AG04450 (cell line): ENCODE results near the gene TTLL13. TPM values are rescaled to one million over a fixed set of nuclear protein-coding genes. Genes with fewer than 3 reads are reported as not detected.

Experiments
- CTCF ChIA-PET: fragments of 300-600, 350-600 bp; formaldehyde crosslinking; extraction: SDS; loops from one replicate; lab custom pipeline; 2022; ENCODE audit warnings: antibody characterized with exemption, inconsistent platforms; lab: Charles Lee
- POLR2A ChIA-PET: fragments of 350-600 bp; formaldehyde crosslinking; extraction: SDS; loops from one replicate; lab custom pipeline; 2021; ENCODE audit warnings: antibody characterized with exemption, inconsistent platforms; lab: Yijun Ruan, JAX
- DNase-seq: peaks from one replicate; pipeline ENCODE4 v3.0.0-alpha.2; 2011; ENCODE audit warnings: low read depth, low spot score
- H3K27ac ChIP-seq: one replicate; pipeline ENCODE4 v1.5.1; 2012; ENCODE audit warnings: low read depth, low read length, control low read depth
- H3K27me3 ChIP-seq: one replicate; pipeline ENCODE4 v1.6.0; 2012; ENCODE audit warnings: low read length; ENCODE audit not compliant: control insufficient read depth, insufficient read depth
- H3K4me3 ChIP-seq: 2 replicates; pipeline ENCODE4 v1.5.1; 2011; ENCODE audit warnings: mild to moderate bottlenecking, low read depth, low read length, control low read depth
- H3K9me3 ChIP-seq: 2 replicates; pipeline ENCODE4 v1.5.1; 2012; ENCODE audit warnings: low read length; ENCODE audit not compliant: control insufficient read depth, insufficient read depth
- polyA plus RNA-seq: library from polyadenylated mRNA; depleted of rRNA; stranded (reverse); fragments of >200 nt; gene quantifications from 2 replicates; pipeline ENCODE4 v1.2.3, GENCODE V29; 2011
- TF ChIP-seq, protein P1 (sequence below): IDR thresholded peaks from 2 replicates; pipeline ENCODE4 v1.5.1; 2011; ENCODE audit warnings: low read depth, low read length, control low read depth, inconsistent platforms

TTLL13 gene
- polyA plus RNA-seq, 1 experiment, result 0.04 TPM

DNA sequence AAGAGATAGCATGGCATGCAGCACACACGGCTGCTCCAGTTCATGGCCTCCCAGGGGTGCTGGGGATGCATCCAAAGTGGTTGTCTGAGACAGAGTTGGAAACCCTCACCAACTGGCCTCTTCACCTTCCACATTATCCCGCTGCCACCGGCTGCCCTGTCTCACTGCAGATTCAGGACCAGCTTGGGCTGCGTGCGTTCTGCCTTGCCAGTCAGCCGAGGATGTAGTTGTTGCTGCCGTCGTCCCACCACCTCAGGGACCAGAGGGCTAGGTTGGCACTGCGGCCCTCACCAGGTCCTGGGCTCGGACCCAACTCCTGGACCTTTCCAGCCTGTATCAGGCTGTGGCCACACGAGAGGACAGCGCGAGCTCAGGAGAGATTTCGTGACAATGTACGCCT is 20.4 kb upstream of the TTLL13 start:
- ChIA-PET CTCF (no interaction called here), POLR2A (no interaction called here)
- H3K27me3 ChIP-seq, result no peaks in the 10 kb centered on the region
- no peak overlapping the region for H3K27ac ChIP-seq
- no peaks in the 10 kb centered on the region; the same call in 1 of the 2 replicates for H3K9me3 ChIP-seq
- TF ChIP-seq, protein P1, sequence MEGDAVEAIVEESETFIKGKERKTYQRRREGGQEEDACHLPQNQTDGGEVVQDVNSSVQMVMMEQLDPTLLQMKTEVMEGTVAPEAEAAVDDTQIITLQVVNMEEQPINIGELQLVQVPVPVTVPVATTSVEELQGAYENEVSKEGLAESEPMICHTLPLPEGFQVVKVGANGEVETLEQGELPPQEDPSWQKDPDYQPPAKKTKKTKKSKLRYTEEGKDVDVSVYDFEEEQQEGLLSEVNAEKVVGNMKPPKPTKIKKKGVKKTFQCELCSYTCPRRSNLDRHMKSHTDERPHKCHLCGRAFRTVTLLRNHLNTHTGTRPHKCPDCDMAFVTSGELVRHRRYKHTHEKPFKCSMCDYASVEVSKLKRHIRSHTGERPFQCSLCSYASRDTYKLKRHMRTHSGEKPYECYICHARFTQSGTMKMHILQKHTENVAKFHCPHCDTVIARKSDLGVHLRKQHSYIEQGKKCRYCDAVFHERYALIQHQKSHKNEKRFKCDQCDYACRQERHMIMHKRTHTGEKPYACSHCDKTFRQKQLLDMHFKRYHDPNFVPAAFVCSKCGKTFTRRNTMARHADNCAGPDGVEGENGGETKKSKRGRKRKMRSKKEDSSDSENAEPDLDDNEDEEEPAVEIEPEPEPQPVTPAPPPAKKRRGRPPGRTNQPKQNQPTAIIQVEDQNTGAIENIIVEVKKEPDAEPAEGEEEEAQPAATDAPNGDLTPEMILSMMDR, result no peak
- no peak overlapping the region for H3K4me3 ChIP-seq
- DNase-seq, result no peak

DNA sequence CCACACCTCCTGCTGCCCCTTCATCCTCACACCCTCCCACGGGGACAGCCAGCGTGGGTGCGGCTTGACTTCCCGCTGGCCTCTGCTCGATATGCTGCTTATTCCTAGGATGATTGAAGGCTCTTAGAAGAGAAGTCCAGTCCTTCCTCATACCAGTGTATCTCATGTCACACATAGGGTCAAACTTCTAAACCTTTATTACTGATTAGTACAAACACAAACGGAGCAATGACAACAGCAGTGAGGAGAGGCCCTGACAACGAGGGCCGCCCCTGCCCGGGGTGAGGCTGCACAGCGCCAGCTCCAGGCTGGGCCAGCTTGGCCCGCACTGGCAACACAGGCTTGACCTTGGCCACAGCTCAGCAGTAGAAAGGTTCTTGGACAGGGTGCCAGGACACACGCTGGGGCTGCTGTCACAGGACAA is 19.3 kb upstream of the TTLL13 start:
- H3K4me3 ChIP-seq, result no peak overlapping the region
- CTCF ChIA-PET, result interaction anchor here (4.8 kb wide), 1 partner anchor 8 kb away, joined by 36 read pairs; no protein-coding TSS in a partner anchor
- no peaks in the 10 kb centered on the region for H3K27me3 ChIP-seq
- POLR2A ChIA-PET, result no interaction called here
- TF ChIP-seq, protein P1, result no peak
- no peak for DNase-seq
- H3K27ac ChIP-seq, result no peak overlapping the region
- no peaks in the 10 kb centered on the region; the same call in 1 of the 2 replicates for H3K9me3 ChIP-seq

DNA sequence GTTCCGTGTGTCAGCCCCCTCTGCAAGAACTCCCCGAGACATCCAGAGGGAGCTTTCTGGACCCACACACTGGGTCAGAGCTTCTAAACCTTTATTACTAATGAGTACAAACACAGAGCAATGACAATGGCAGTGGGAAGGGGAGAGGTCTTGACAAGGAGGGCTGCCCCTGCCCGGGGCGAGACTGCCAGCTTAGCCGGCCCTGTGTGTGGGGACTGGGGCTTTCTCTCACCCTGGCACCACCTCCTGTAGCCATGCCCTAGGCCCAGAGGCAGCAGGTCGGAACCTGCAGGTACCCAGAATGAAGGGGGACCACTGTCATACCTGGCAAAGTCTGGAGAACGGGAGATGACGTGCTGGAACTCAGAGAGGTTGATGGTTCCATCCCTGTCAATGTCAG is 18.7 kb upstream of the TTLL13 start:
- no peak for DNase-seq
- TF ChIP-seq, protein P1, result no peak
- Histone ChIP-seq H3K9me3 (no peaks in the 10 kb centered on the region; the same call in 1 of the 2 replicates), H3K27ac (no peak overlapping the region), H3K4me3 (no peak overlapping the region), H3K27me3 (no peaks in the 10 kb centered on the region)
- POLR2A ChIA-PET, result no interaction called here
- CTCF ChIA-PET, result interaction anchor here (4.8 kb wide), 1 partner anchor 9 kb away, joined by 36 read pairs; no protein-coding TSS in a partner anchor

DNA sequence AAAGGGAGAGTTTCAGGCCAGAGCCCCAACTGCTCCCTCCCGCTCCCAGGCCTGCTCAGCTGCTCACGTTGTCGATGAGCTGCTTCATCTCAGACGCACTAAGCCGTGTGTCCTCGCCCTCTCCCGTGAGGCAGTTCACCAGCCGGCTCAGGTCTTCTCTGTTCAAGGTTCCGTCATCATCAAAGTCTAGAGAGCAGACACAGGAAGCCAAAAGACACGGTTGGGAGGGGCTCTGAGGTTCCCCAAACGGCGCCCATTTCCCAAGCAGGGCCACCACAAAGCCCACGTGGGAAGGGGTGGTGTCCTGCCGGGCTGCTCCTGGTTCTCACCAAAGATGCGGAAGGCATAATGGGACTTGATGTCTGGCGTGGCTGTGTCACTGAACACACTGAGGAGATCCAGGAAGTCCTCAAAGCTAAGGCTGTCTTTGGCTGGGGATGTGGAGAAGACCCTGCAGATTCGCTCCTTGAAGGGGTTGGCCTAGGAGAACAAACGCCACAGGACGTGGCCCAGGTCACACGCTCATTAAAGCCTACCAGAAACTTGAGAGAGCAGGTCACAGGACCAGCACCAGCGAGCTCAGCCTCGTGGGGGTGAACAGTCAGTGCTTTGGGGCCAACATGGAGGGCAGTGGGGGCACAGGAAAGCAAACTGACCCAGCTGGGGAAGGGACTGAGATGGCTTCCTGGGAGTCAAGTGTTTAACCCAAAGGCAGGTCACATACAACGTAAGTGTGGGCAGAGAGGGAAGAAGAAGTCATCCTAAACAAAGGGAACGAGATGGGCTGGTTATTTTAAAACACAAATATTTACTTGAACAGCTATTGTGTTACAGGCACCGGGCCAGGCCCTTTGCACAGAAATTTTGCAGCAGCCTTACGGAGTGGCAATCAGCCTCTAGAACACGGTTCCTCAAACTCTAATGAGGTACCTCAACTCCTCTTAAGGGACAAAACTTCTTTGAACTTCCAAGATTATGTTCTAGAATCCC is 18.0 kb upstream of the TTLL13 start:
- ChIA-PET CTCF (interaction anchor here (1.0 to 4.8 kb wide), 3 partner anchors 9 to 19 kb away, joined by 3 to 36 read pairs (median 6); no protein-coding TSS in a partner anchor), POLR2A (no interaction called here)
- H3K4me3 ChIP-seq, result no peak overlapping the region
- no peak for DNase-seq
- H3K27ac ChIP-seq, result no peak overlapping the region
- H3K9me3 ChIP-seq, result no peaks in the 10 kb centered on the region; the same call in 1 of the 2 replicates
- no peaks in the 10 kb centered on the region for H3K27me3 ChIP-seq
- TF ChIP-seq, protein P1, result no peak
